GM12865 (cell line): ENCODE data around the gene PTH1R.

Experiments
- DNase-seq: peaks from one replicate; pipeline ENCODE4 v3.0.0; 2010; ENCODE audit warnings: low read depth
- H3K4me3 ChIP-seq: 2 replicates; pipeline ENCODE4 v1.5.1; 2011; ENCODE audit warnings: mild to moderate bottlenecking, low read depth, low read length, control low read depth
- CTCF ChIP-seq: IDR thresholded peaks from 2 replicates; pipeline ENCODE4 v1.5.1; 2011; ENCODE audit warnings: low read length, control low read depth, low read depth, inconsistent platforms; ENCODE audit not compliant: insufficient read depth; ENCODE audit errors: missing control alignments

Gene PTH1R

GRCh38 chr3:46932455-46933225, 55.1 kb downstream of the PTH1R start:
- no peak overlapping the region for H3K4me3 ChIP-seq

GRCh38 chr3:46933261-46933660, 55.7 kb downstream of the PTH1R start:
- DNase-seq, result no peak
- TF ChIP-seq CTCF, result no peak
- no peak overlapping the region for H3K4me3 ChIP-seq

More at GRCh38 chr3:46932455-46933225, 55.1 kb downstream of the PTH1R start:
- no peak for DNase-seq
- TF ChIP-seq CTCF, result no peak

- no peak for DNase-seq
- TF ChIP-seq CTCF, result no peak
- H3K4me3 ChIP-seq, result no peak overlapping the region
These were observed 56.6 kb downstream of the PTH1R start for GRCh38 chr3:46934072-46934471.

- H3K4me3 ChIP-seq, result no peak overlapping the region
- TF ChIP-seq CTCF, result no peak
These were observed 57.1 kb downstream of the PTH1R start for GRCh38 chr3:46934498-46935167.

GRCh38 chr3:46935168-46935858, 57.8 kb downstream of the PTH1R start:
- no peak for TF ChIP-seq CTCF
- DNase-seq, result no peak
- H3K4me3 ChIP-seq, result no peak overlapping the region

More at GRCh38 chr3:46934498-46935167, 57.1 kb downstream of the PTH1R start:
- DNase-seq, result no peak

GRCh38 chr3:46935989-46936558, 58.6 kb downstream of the PTH1R start:
- no peak for TF ChIP-seq CTCF
- no peak for DNase-seq
- no peak overlapping the region for H3K4me3 ChIP-seq
